Measurements from ENCODE around the gene GRIA3. TPM values are rescaled to one million over a fixed set of nuclear protein-coding genes. Genes with fewer than 3 reads are reported as not detected.

The GRIA3 gene
- total RNA-seq, 1 experiment from 2014 or later, result 1.4 TPM

DNA sequence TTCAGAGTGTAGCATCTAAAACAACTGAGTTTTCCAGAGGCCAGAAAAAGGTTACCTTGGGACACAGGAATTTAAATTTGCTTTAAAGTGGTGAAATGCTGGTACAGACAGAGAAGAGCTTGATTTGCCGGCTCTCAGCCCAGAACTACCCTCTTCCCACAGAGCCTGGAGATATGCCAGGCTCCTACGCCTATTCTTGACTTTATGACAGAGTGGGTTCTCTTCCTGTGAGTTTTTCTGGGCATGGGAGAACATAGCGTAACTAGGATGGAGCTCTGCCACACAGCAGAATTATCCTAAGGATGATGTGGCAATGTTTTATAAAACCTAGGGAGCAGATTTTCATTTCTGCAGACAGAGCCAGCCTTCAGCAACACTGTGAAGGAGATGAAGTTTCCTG, 241.8 kb downstream of the GRIA3 start:
- no peak overlapping the region for H2BK5ac ChIP-seq (ENCODE audit: insufficient read length, low read length)
- Mint-ChIP-seq H3K4me1 (peaks cover 17 to 18% of the 10 kb centered on the region in 2 experiments), H3K4me3 (no peak overlapping the region), H3K27ac (no peak overlapping the region), H3K27me3 (ENCODE audit: low read depth) (no peaks in the 10 kb centered on the region), H3K9me3 (peaks cover 0 to 33% of the 10 kb centered on the region in 2 experiments; a peak in 2 of 5 replicates), H3K36me3 (ENCODE audit: insufficient read depth in 1 of 3, low read depth in 3 of 3) (no peaks in the 10 kb centered on the region; a peak in 1 of 7 replicates)
- H3K23ac ChIP-seq (ENCODE audit: insufficient read length, low read depth, low read length), result no peak overlapping the region
- H3K27me3 ChIP-seq (ENCODE audit: insufficient read depth, low read length), result no peaks in the 10 kb centered on the region
- H3K9me3 ChIP-seq (ENCODE audit: control insufficient read depth, low read depth, low read length), result peaks cover 32% of the 10 kb centered on the region
- no peak for DNase-seq
- no peak overlapping the region for H2AFZ ChIP-seq (ENCODE audit: low read length)
- no peak overlapping the region for H3K18ac ChIP-seq (ENCODE audit: insufficient read length, low read depth, low read length)
- H2BK120ac ChIP-seq (ENCODE audit: low read depth, low read length, poor library complexity, severe bottlenecking), result no peak overlapping the region
- H3K56ac ChIP-seq (ENCODE audit: insufficient read length, low read depth, low read length), result no peak overlapping the region
- no peak overlapping the region for H4K8ac ChIP-seq (replicated peaks; ENCODE audit: insufficient read length, low read depth, low read length)
- no peaks in the 10 kb centered on the region for H3K79me1 ChIP-seq (ENCODE audit: insufficient read depth, low read depth, low read length, poor library complexity, severe bottlenecking)
- WGBS (ENCODE audit: extremely low coverage, insufficient read length, low lambda C conversion rate), result no CpG with 5 or more reads among the region's 3 CpGs
- no peak overlapping the region for H4K5ac ChIP-seq (ENCODE audit: insufficient read length, low read depth, low read length)
- H3K79me2 ChIP-seq (ENCODE audit: insufficient read depth, low read length), result no peaks in the 10 kb centered on the region
- H3K9ac ChIP-seq (ENCODE audit: extremely low read depth, insufficient read length, low read length), result no peak overlapping the region
- H2BK15ac ChIP-seq (ENCODE audit: low read depth, low read length), result no peak overlapping the region
- no peak overlapping the region for H3T11ph ChIP-seq (ENCODE audit: low read length)
- no peaks in the 10 kb centered on the region; the same call in 1 of the 2 replicates for H3K4me1 ChIP-seq (ENCODE audit: insufficient read depth, low read length)
- H3K4me2 ChIP-seq (ENCODE audit: insufficient read depth, insufficient read length, low read length), result no peak overlapping the region
- no peak overlapping the region for H2BK12ac ChIP-seq (ENCODE audit: insufficient read length, low read depth, low read length)
- no peak overlapping the region for H3K27ac ChIP-seq (ENCODE audit: insufficient read length, low read depth, low read length)
- TF ChIP-seq, protein P1, sequence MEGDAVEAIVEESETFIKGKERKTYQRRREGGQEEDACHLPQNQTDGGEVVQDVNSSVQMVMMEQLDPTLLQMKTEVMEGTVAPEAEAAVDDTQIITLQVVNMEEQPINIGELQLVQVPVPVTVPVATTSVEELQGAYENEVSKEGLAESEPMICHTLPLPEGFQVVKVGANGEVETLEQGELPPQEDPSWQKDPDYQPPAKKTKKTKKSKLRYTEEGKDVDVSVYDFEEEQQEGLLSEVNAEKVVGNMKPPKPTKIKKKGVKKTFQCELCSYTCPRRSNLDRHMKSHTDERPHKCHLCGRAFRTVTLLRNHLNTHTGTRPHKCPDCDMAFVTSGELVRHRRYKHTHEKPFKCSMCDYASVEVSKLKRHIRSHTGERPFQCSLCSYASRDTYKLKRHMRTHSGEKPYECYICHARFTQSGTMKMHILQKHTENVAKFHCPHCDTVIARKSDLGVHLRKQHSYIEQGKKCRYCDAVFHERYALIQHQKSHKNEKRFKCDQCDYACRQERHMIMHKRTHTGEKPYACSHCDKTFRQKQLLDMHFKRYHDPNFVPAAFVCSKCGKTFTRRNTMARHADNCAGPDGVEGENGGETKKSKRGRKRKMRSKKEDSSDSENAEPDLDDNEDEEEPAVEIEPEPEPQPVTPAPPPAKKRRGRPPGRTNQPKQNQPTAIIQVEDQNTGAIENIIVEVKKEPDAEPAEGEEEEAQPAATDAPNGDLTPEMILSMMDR (conservative IDR thresholded peaks at IDR 0.05), result no peak
- H4K20me1 ChIP-seq (ENCODE audit: control insufficient read depth, insufficient read depth, insufficient read length), result no peaks in the 10 kb centered on the region
- H2AK5ac ChIP-seq (ENCODE audit: insufficient read length, low read length), result no peak overlapping the region
- H3K23me2 ChIP-seq (ENCODE audit: insufficient read length, low read depth, low read length, poor library complexity, severe bottlenecking), result no peaks in the 10 kb centered on the region
- H4K91ac ChIP-seq (ENCODE audit: insufficient read length, low read depth, low read length), result no peak overlapping the region
- no peak overlapping the region for H2BK20ac ChIP-seq (ENCODE audit: low read depth, low read length, poor library complexity, severe bottlenecking)
- H3K4ac ChIP-seq (ENCODE audit: low read depth, low read length), result no peak overlapping the region
- no peak overlapping the region for H3K14ac ChIP-seq (ENCODE audit: insufficient read depth, low read length)

All from H9 (cell line).